GM18861 (cell line): ENCODE measurements around the gene GEMIN4.
"Not testable (repeated sequence)": the region's sequence is repeated elsewhere in the genome, so short reads cannot be mapped to it uniquely, and the experiment has no call there.

ENCODE experiments used
- ATAC-seq: cut with Tn5 transposase; IDR thresholded peaks from one replicate; pipeline ENCODE4 v1.9.1; 2021; ENCODE audit not compliant: unreplicated experiment

Gene GEMIN4

DNA sequence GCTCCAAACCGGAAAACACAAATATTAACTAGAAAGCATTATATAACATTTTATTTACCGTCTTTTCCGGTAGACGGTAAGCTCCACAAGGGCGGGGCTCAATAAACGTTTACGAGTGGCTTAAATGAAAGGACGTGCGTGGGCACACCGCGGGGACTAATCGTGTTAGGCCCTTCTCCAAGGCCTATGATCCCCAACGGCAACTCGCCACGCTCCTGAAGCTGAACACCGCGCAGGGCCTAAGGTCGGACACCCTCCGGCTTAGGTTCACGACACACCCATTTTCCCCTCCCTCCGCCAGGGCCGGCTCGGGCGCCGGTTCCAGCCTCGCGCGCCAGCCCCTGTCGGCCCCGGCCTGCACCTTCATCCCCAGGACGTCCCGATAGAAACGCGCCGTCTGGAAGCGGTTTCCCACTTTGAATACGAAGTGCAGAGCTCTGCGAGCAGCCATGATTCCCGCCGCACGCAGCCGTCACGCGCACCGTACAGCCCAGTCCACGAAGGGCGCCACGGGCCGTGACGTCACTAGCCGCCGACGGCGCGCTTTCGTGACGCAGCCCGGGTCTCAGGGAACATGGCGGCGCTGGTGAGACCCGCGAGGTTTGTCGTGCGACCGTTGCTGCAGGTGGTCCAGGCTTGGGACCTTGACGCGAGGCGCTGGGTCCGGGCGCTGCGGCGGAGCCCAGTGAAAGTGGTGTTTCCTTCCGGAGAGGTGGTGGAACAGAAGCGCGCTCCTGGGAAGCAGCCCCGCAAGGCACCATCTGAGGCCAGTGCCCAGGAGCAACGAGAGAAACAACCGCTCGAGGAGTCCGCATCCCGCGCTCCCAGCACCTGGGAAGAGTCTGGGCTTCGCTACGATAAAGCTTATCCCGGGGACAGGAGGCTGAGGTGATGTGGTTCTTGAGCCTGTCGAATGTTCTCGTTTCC is 30.0 kb upstream of the GEMIN4 start, which contains the start of the genes GLOD4 and MRM3:
Gene GLOD4, minus strand, starts transcription at position 476 of the 927 bp plus-strand sequence. Its CDS starts 25 bp downstream, at position 451.
Gene MRM3, plus strand, starts transcription at position 549 of the 927 bp plus-strand sequence. Its CDS starts 26 bp downstream, at position 575.
- peak; percentile 78 for ATAC-seq

DNA sequence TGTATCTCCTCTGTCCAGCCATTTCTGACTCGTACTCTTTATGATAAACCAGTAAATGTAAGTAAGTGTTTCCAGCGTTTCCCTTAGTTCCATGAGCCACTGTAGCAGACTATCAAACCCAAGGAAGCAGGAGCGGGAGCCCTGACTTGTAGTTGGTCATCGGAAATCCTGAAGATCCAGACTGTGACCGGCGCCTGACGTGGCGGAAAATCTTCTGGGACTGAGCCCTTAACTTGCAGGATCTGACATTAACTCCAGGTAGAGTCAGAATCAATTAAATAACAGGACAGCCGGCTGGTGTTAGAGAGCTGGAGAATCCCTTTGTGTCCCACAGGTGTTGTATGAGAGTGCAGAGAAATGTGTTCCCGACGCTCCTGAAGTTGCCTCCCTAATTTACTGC is 26.0 kb upstream of the GEMIN4 start:
- ATAC-seq = no peak

DNA sequence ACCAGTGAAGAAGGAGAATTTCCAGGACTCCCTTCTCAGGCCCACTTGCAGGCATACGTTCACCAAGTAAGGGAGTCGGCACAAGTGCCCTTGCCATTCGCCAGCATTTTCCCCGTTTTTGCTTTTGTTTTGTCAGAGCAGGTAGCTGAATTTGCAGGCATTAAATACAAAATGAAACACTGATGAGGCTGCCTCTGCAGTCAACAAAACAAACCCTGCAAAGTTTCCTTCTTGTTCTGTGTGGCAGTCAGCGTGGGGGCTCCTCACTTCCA is 22.2 kb upstream of the GEMIN4 start:
- ATAC-seq = no peak

DNA sequence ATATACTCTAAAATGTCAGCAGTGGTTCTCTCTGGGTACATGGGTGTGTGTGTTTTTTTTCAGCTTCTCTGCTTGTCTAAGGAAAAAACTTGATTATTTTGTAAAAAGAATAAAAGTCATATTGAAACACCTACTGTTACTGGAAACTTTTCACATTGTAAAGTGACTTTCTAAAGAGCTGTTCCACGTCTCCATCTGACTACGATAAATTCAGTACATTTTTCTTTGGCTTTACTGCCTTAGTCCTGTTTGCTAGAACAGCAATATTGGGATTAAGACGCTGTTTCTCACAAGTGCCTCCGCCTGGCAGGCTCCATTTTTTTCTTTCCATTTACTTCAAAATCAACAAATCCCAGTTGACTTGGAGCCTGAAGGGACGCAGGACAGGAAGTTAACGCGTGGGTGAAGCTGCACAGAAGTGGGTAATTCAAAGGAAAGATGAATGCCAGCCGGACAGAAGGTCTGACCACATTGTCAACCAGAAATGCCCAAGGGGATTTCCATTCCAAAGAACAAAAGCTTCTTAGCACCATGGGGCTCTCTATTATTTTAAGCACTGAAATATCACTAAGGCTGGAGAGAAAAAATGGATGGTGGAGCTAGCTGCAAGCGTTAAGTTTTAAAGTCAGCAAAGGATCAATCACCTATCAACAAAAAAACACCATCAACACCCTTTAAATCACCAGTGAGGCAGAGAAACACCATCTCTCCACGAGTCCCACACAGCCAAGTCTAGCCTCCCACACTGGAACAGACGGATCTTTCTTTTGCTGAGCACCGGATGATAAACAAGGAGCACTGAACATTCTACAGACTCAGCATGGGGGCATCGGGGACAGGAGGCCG is 21.6 kb upstream of the GEMIN4 start:
- ATAC-seq = no peak

DNA sequence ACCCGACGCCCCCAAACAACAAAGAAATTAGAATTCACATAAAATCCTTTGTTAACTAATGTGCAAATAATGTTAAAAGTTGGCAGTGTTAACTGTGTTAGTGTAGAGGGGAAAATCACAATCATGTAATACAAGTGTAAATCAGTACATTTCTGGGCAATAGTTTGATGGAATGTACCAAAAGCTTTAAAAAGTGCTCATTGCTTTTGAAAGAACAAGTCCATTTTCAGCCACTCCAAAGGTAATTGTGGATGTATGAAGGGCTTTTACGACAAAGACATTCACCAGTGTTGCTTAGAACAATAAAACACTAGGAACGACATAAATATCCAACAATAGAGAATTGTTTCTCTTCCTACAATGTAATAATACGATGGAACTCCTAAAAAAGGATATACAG is 21.0 kb upstream of the GEMIN4 start:
- no peak for ATAC-seq

DNA sequence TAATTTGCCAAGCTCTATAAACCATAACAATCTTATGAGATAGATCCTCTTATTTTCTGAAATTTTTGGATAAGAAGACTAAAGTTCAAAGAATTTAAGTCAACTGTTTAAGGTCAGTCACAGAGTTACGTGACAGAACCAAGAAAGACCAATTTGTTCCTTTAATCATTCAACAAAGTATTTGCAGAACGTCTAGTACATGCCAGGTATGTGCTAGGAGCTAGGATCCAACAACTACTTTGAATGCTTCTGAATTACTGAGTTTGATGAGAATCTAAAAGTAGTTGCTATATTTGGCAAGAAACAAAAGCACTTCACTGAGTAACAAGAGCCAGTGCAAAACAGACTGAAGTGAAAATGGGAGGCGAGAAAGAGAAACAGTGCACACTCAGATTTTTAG is 15.0 kb upstream of the GEMIN4 start:
- ATAC-seq = no peak

DNA sequence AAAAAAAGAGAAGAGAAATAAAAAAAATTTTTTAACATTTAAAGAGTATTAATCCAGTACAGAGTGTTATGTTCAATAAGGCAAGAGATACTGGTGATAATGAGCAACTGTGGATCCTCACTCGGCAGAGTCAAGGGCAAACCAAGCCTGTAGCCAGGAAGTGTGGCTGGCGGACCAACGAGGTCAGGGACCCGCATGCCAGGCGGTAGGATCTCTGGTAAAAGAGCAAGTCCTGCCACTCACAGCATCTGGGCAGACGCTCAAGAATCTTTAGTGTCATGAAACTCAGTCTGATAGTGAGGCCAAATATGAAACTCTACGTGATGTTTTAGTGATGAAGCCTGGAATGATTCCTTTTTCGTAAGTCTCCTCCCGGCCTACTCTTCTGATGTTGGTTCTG is 8.3 kb upstream of the GEMIN4 start:
- no peak for ATAC-seq

DNA sequence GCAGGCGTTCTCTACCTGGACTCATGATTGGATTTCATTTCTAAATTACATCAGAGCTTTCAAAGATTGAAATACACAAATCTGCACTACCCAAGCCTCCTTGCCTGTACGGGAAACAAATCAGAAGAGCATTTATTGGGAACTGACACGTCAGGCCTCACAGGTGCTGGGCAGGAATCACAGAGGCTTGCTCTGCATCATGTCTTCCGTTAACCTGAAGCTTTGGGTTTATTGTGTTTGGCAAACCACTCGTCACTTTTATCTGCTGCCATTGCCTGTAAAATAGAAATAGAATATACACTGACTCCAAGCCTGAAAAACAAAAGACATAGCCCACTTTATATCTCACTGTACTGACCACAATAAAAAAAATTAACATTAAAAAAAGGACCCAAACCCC is 7.9 kb upstream of the GEMIN4 start:
- ATAC-seq = no peak

DNA sequence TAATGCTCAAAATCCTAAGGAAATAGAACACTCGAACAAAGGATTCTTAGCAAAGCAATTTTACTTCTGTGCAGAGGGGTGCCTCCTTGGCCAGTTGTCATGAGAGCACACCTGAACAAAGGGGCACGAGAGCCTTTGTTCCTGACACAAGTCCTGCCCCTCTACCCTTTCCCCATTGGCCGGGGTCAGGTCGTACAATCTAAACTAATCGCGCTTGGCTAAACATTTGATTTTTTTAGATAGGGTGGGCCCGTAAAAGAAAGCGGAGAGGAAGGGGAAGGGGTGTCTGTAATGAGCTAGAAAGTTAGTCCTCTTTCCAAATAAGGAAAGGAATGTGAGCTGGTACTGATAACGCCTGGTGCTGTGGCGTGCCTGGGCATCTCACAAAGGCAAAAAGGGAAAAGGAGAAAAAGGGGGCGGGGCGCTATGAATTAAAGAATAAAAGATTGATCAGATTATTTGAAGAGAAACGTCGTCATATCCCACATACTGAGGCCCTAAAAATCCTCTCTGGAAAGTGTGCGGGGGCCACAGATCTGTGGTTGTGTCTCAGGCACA is 4.0 kb upstream of the GEMIN4 start:
- ATAC-seq = not testable (repeated sequence)

DNA sequence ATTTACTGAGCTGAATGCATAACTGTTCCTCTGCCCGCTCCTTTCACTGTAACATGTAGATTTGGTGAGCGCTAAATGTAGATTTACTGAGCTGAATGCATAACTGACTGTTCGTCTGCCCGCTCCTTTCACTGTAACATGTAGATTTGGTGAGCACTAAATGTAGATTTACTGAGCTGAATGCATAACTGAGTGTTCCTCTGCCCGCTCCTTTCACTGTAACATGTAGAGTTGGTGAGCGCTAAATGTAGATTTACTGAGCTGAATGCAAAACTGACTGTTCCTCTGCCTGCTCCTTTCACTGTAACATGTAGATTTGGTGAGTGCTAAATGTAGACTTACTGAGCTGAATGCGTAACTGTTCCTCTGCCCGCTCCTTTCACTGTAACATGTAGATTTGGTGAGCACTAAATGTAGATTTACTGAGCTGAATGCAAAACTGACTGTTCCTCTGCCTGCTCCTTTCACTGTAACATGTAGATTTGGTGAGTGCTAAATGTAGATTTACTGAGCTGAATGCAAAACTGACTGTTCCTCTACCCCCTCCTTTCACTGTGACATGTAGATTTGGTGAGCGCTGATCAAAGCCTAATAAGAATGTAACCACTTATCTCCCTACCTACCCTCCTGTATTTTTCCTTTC is 3.4 kb upstream of the GEMIN4 start:
- not testable (repeated sequence) for ATAC-seq

DNA sequence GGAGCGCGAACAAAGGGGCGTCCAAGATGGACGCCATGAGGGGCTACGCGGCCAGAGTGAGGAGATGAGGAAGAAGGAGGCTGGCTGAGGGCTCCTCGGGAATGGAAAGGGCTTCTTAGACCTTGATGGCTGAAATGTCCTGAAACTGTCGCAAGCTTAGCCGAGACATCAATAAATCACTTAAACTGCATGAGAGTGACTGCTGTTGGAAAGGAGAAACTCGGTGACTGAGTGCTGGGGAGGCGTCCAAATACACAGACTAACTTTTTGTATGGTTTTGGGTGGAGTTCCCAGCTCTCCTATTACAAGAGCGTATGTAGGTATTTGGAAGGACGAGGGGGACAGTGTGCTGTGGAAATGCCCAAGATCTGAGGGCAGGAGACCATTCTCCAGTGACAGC is 1.4 kb upstream of the GEMIN4 start:
- no peak for ATAC-seq

DNA sequence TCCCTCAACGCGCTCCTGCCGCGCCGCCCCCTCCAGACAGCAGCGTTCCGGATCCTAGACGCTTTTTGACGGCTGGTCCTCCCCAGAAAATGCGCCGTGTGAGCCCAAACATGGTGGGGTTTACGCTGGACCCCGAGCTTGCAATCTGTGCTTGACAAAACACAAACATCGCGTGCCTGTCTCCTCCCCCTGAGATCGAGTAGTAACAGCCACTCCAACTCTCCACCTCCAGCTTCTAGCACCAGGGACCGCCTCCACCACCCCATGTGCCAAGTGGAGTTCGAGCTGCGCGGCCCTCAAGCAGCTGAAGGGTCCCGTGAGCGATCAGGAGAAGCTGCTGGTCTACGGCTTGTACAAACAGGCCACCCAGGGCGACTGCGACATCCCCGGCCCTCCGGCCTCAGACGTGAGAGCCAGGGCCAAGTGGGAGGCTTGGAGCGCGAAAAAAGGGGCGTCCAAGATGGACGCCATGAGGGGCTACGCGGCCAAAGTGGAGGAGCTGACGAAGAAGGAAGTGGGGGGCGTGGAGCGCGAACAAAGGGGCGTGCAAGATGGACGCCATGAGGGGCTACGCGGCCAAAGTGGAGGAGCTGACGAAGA is 656 bp upstream of the GEMIN4 start:
- no peak for ATAC-seq

DNA sequence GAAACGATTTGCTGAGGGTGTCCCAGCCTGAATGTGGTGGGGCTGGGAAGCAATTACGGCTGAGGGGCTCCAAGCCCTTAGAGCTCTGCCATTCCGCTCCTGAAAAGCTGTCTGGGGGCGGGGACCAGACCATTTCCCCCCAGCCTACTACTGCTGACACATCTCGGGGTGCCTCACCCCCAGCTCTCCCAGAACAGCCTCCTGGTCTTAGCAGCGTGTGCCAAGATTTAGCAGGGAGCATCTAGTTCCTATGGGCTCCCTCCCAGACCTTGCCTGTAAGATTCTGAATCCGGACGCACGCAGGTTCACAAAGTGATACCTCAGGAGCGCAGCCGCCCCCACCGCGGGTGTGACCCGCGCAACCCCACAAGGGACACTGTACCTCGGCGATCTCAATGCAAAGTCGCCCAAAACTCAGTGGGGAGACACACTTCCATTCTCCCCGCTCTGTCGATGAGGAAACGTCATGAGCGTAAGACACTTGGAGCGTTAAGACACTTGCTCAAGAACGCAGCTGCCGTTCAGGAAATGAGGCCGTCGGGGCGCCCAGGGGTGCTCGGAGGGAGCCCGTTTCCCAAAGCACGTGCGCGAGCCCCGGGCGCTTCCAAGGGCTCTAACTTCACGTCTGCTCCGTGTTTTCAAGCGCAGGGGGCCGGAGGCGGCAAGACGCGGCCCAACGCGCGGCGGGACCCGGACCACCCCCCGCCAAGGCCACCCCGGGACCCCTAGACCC is 629 bp downstream of the GEMIN4 start:
- ATAC-seq = peak; percentile 23

DNA sequence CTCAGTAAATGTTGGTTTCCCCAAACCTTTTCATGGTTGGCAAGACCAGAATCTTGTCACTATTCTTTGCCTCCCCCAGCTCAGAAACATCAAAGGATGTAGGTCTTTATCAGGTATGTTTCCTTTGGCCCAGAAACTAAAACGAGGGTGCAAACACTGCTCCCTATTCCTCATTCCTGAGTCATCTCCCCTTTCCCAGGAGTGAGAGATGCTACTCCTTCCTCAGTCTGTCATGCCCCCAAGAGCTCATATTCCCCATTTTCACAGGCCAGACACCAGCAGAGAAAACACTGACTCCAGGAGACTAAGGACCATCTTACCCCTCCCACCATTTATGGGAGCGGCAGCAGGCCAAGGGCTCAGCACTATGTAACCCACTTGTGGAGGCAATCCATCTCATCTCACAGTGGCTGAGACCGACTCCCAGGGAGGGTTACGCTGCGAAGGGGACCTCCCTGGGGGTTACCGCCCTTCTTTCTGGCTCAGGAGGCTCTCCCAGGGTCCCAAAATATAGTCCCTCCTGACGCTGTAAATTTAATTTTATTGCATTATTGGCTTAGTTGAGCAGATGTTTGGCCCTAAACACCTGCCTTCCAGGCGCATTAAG is 1.5 kb downstream of the GEMIN4 start:
- ATAC-seq = no peak

DNA sequence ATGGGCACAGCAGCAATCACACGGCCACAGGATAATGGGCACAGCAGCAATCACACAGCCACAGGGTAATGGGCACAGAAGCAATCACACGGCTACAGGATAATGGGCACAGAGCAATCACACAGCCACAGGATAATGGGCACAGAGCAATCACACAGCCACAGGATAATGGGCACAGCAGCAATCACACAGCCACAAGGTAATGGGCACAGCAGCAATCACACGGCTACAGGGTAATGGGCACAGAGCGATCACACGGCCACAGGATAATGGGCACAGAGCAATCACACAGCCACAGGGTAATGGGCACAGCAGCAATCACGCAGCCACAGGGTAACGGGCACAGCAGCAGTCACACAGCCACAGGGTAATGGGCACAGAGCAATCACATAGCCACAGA is 2.7 kb downstream of the GEMIN4 start:
- not testable (repeated sequence) for ATAC-seq

DNA sequence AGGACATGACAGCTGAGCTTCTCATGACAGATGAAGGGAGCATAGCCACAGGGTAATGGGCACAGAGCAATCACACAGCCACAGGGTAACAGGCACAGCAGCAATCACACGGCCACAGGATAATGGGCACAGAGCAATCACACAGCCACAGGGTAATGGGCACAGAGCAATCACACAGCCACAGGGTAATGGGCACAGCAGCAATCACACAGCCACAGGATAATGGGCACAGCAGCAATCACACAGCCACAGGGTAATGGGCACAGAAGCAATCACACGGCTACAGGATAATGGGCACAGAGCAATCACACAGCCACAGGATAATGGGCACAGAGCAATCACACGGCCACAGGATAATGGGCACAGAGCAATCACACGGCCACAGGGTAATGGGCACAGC is 3.5 kb downstream of the GEMIN4 start:
- not testable (repeated sequence) for ATAC-seq

DNA sequence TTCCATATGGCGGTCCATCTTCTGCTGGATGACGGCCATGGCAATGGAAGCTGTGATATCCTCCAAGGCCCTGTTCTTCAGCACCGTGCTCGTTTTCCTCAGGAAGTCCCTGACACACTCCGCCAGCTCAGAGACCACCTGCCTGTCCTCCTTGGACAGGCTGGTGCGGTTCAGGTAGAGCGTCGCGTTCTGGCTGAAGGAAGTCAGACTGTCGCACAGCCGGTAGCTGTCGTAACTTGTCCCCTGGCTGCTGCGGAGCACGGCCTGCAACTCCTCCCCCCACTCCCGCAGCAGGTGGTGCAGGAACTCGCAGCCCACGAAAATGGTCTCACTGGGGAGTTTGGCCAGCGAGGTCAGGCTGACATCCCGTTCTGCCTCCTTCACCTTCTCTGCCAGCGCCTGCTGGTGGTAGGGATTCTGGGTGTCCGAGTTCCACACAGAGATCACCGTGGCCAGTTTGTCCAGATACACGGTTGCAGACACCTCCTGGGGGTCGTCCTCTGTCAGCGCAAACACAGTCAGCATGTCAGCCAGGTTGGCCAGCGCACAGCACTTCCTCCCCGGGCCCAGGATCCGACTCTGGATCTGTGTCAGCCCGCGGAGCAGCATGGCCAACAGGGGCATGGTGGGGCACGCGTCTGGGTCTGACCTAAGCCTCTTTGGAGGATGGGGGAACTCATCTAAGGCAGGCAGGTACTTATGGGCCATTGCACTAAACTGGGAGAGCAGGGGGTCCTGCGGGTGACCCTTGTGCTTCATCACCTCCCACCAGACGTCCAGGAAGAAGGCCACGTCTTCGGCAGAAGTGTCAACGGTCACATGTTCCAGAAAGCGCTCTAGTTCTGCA is 5.1 kb downstream of the GEMIN4 start:
- ATAC-seq = no peak

DNA sequence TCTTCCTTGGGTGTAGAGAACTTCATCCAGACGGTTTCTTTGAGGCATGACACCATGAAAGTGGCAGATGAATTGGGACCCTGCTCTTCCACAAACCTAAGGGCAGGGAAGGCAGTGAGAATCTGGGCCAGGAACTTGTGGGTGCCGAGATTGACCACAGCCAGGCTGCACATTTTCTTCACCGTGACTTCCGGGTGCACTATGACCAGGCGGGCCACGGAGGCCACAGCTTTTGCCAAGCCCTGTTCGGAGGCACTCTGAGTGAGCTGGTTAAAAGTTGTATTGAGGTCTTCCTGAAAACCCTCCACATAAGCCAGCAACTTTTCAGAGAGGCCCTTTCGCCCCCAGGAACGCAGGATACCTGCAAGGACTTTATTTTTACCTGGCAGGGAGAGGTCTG is 5.9 kb downstream of the GEMIN4 start:
- ATAC-seq = no peak

DNA sequence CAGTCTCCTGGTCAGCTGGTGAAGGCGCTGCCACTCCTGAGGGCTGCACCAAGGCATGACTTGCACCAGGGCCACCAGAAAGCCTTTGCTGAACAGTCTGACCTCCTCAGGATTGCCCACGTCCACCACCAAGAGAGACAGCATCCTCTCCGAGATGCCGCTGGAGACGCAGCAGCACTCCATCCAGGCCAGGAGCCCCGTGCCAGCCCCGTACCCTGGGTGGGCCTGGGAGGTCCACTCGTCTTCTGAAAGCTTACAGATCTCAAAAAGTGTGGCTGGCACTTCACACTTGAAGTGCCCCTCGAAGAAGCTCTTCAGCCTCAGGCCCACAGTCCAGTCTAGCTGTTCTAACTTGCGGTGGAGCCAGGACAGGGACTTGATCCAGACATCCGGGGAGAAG is 6.7 kb downstream of the GEMIN4 start:
- ATAC-seq = no peak
